Testis (tissue), 3 donors: Measurements from ENCODE around the gene PTPRN2. TPM values are rescaled to one million over a fixed set of nuclear protein-coding genes. Genes with fewer than 3 reads are reported as not detected.

Source experiments
- DNase-seq: peaks from one replicate; pipeline ENCODE4 v3.0.0-alpha.2; 2019
- H3K27ac ChIP-seq, 2 donors: fragments of 200-600 bp; sonication (generic); one replicate each; pipeline ENCODE4 v1.5.1; 2019
- H3K27me3 ChIP-seq: fragments of 200-600 bp; sonication (generic); one replicate; pipeline ENCODE4 v1.5.1; 2019
- H3K36me3 ChIP-seq: fragments of 200-600 bp; sonication (generic); one replicate; pipeline ENCODE4 v1.5.1; 2017; ENCODE audit warnings: low read depth; ENCODE audit errors: missing control alignments
- H3K4me1 ChIP-seq: fragments of 200-600 bp; sonication (generic); one replicate; pipeline ENCODE4 v1.5.1; 2019
- H3K4me3 ChIP-seq, 2 donors: fragments of 200-600 bp; sonication (generic); one replicate each; pipeline ENCODE4 v1.5.1; 2017 to 2019
- H3K9me3 ChIP-seq: fragments of 200-600 bp; sonication (generic); one replicate; pipeline ENCODE4 v1.5.1; 2017
- CTCF ChIP-seq, 3 experiments: fragments of 450-650 bp in 2 of 3; fragments of 200-600 bp in 1 of 3; sonication (generic) in 1 of 3; IDR thresholded peaks; one replicate each; pipeline ENCODE4 v1.5.1; 2016 to 2019; ENCODE audit warnings: antibody characterized with exemption in 3 of 3, mild to moderate bottlenecking in 2 of 3, moderate library complexity in 1 of 3
- POLR2A ChIP-seq: fragments of 450-650 bp; IDR thresholded peaks from one replicate; pipeline ENCODE4 v1.6.1; 2017; ENCODE audit warnings: antibody characterized with exemption, mild to moderate bottlenecking, moderate library complexity
- WGBS, 2 donors: methylation state at CpG; one replicate each; pipeline ENCODE4 v1.1.5; 2018; 5-methylcytosine and 5-hydroxymethylcytosine counted together
- intact Hi-C: fragments of 100-400 bp; cut with DNase I; formaldehyde crosslinking; loops from one replicate; pipeline ENCODE4 v1.15.1; 2023; ENCODE audit warnings: low total_unique reads
- polyA plus RNA-seq: library from polyadenylated mRNA; stranded (reverse); fragments of 350-450 nt; fragmentation: Illumina TruSeq; extraction: RNeasy Lipid Tissue Mini Kit (QIAGEN cat#74804); gene quantifications from one replicate; pipeline ENCODE4 v1.2.3, GENCODE V29; 2014; ENCODE audit warnings: low read depth, low replicate concordance; ENCODE audit not compliant: insufficient read depth
- total RNA-seq, 2 donors: library from RNA; depleted of rRNA; stranded (reverse); fragments of >200 nt; gene quantifications; one replicate each; pipeline ENCODE4 v1.2.3, GENCODE V29; 2016

PTPRN2 gene
- total and polyA plus RNA-seq, 3 donors from 2014 or later: 9.3 to 10.8 (median 9.8) TPM

GRCh38 chr7:157618091-157618726 lies 969.4 kb downstream of the PTPRN2 start:
- H3K4me3 ChIP-seq: no peak overlapping the region
- no peaks in the 10 kb centered on the region for H3K27me3 ChIP-seq
- WGBS, 2 donors: 95 to 98% methylated on average over 26 of the region's 26 CpGs
- H3K27ac ChIP-seq: no peak overlapping the region
- no peak for DNase-seq
- intact Hi-C loops: no loop called here
- H3K4me1 ChIP-seq: peaks cover 27% of the 10 kb centered on the region
- no peaks in the 10 kb centered on the region for H3K9me3 ChIP-seq
- no peaks in the 10 kb centered on the region for H3K36me3 ChIP-seq
- TF ChIP-seq CTCF (IDR thresholded peaks at IDR 0.05) (no peak), POLR2A (no peak)

GRCh38 chr7:157617401-157617800 lies 970.2 kb downstream of the PTPRN2 start:
- intact Hi-C loops: no loop called here
- Histone ChIP-seq H3K4me1 (peaks cover 27% of the 10 kb centered on the region), H3K36me3 (no peaks in the 10 kb centered on the region), H3K9me3 (no peaks in the 10 kb centered on the region), H3K27ac (no peak overlapping the region), H3K4me3 (no peak overlapping the region), H3K27me3 (no peaks in the 10 kb centered on the region)
- WGBS, 2 donors: 94 to 98% methylated on average over 11 to 19 of the region's 19 CpGs
- no peak for DNase-seq
- TF ChIP-seq POLR2A (no peak), CTCF (IDR thresholded peaks at IDR 0.05) (no peak)

GRCh38 chr7:157616931-157617330 lies 970.7 kb downstream of the PTPRN2 start:
- Histone ChIP-seq H3K4me3 (no peak overlapping the region), H3K36me3 (no peaks in the 10 kb centered on the region), H3K4me1 (peaks cover 27% of the 10 kb centered on the region), H3K27ac (no peak overlapping the region), H3K9me3 (no peaks in the 10 kb centered on the region), H3K27me3 (no peaks in the 10 kb centered on the region)
- DNase-seq: no peak
- no peak for TF ChIP-seq POLR2A
- no peak for TF ChIP-seq CTCF (IDR thresholded peaks at IDR 0.05)
- WGBS, 2 donors: 93 to 94% methylated on average over 21 of the region's 21 CpGs
- intact Hi-C loops: no loop called here

- Histone ChIP-seq H3K9me3 (no peaks in the 10 kb centered on the region), H3K27me3 (no peaks in the 10 kb centered on the region), H3K4me3 (no peak overlapping the region), H3K27ac (peak overlapping the region; percentile 81 to 83), H3K4me1 (peaks cover 27% of the 10 kb centered on the region), H3K36me3 (no peaks in the 10 kb centered on the region)
- DNase-seq: no peak
- 66 to 68% methylated on average over 4 of the region's 4 CpGs for WGBS, 2 donors
- TF ChIP-seq POLR2A (no peak), CTCF (IDR thresholded peaks at IDR 0.05) (no peak)
- intact Hi-C loops: no loop called here
These were observed 971.2 kb downstream of the PTPRN2 start for GRCh38 chr7:157616426-157616825.

- Histone ChIP-seq H3K27ac (peak overlapping the region; percentile 81 to 83), H3K36me3 (no peaks in the 10 kb centered on the region), H3K9me3 (no peaks in the 10 kb centered on the region), H3K27me3 (no peaks in the 10 kb centered on the region), H3K4me1 (peaks cover 27% of the 10 kb centered on the region), H3K4me3 (no peak overlapping the region)
- intact Hi-C loops: no loop called here
- WGBS, 2 donors: 81 to 86% methylated on average over 17 of the region's 17 CpGs
- DNase-seq: no peak
- TF ChIP-seq CTCF (IDR thresholded peaks at IDR 0.05) (no peak), POLR2A (no peak)
These were observed 971.8 kb downstream of the PTPRN2 start for GRCh38 chr7:157615852-157616251.
